Retinal pigment epithelial cell (primary cell): Measurements from ENCODE around the gene LOC128125822.
A peak's percentile ranks its signal among the peaks of the same experiment; 100 is the strongest.

Experiments used
- DNase-seq: peaks from one replicate; pipeline ENCODE4 v3.0.0-alpha.2; 2010; ENCODE audit warnings: low read depth
- H3K4me3 ChIP-seq: 2 replicates; pipeline ENCODE4 v1.5.1; 2011; ENCODE audit warnings: mild to moderate bottlenecking, low read length, control low read depth, moderate library complexity
- CTCF ChIP-seq: conservative IDR thresholded peaks from 2 replicates; pipeline ENCODE4 v1.5.1; 2011; ENCODE audit warnings: low read depth, low read length, control low read depth, inconsistent platforms

Gene LOC128125822

GRCh38 chr6:63597141-63598048 is 25.1 kb downstream of the LOC128125822 start:
- H3K4me3 ChIP-seq = peak overlapping the region; percentile 65
- TF ChIP-seq CTCF = no peak
- DNase-seq = peak; percentile 30

DNA sequence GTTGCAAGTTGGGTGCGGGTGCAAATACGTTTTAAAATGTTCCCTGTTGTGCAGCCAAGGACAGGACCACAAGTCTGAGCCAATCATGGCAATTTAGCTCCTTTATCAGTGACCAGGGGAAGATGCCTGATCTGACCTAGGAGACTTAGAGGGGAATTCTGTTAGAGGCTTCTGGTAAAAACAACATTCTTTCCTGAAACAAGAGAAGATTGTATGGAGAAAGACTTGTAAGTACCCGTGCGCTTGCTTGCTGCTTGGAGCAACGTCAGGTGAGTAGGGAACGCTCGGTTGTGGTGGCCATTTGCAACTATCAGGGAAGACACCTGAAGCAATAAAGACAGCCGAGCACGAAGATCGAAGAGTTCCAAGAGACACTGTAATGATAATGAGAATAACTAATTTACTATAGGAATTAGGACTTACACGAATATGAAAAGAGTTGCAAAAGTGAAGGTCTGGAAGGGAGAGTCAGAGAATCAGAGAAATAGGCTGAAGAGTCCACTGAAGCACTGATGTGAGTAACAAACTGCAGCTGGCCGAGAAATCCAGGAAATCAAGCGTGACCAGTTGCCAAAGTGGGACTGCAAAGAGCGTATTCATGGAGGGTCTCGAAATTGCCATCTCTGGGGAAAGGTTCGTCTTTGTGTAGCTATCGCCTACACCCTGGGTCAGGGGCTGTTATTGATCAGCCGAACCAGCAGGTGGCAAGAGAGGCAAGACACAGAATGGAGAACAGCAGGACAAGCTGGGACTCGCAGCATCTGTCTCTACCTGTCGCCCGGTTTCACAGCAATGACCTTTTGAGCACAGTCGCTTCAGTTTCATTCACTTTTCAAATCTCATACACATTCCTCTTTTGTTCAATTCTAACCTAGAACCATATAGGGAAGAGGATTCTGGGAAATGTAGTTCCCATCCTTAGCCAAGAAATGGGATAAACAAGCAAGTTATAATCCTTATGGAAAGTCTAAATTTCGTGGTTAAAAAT is 26.1 kb downstream of the LOC128125822 start:
- DNase-seq = no peak
- peak overlapping the region; percentile 65 for H3K4me3 ChIP-seq
- TF ChIP-seq CTCF = peak; percentile 92

- no peak overlapping the region for H3K4me3 ChIP-seq
- TF ChIP-seq CTCF = no peak
- no peak for DNase-seq
These were observed 27.0 kb downstream of the LOC128125822 start for GRCh38 chr6:63599243-63599642.

DNA sequence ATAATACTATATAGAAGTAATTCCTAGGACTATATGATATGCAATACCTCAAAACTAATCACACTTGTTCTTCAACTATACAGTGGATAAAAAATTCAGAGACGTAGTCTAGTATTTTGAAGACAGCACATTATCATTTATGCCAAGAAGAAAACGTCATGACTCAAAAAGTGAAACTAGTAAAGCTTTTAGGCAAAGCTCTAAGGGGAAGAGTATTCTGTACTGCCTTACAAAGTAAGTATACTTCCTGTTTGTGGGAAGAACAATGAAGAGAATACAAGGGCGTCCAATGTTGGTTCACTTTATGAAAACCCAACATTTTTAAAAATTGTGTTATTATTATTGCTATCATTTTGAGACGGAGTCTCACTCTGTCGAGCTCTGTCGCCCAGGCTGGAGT is 27.9 kb downstream of the LOC128125822 start:
- H3K4me3 ChIP-seq = no peak overlapping the region
- no peak for DNase-seq
- no peak for TF ChIP-seq CTCF

GRCh38 chr6:63609231-63609630 is 37.0 kb downstream of the LOC128125822 start:
- no peak overlapping the region for H3K4me3 ChIP-seq
- TF ChIP-seq CTCF = no peak
- no peak for DNase-seq

DNA sequence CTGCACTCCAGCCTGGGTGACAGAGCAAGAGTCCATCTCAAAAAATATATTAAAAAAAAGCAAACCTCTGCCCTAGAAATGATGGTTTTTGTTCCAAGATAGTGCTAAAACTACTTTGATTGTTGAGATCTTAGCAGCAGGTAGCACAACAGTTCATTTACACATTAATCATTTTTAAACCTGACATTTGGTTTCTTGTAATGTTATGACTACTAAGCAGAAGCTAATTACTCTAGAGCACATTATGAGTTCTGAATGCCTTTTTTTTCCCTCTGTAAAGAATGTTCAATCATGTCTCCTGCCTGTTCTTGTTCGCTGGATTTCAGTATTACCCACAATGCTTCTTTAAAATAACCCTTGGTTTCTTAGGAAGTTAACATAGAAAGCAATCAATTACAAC is 38.7 kb downstream of the LOC128125822 start:
- no peak for DNase-seq
- H3K4me3 ChIP-seq = no peak overlapping the region
- no peak for TF ChIP-seq CTCF
